Measurements from ENCODE around the gene WDR48. TPM values are rescaled to one million over a fixed set of nuclear protein-coding genes. Genes with fewer than 3 reads are reported as not detected.

The WDR48 gene
- total RNA-seq, 1 donor from 2014 or later: 17.5 TPM

GRCh38 chr3:39140341-39140971, 88.6 kb downstream of the WDR48 start:
- ATAC-seq: peak; percentile 32

DNA sequence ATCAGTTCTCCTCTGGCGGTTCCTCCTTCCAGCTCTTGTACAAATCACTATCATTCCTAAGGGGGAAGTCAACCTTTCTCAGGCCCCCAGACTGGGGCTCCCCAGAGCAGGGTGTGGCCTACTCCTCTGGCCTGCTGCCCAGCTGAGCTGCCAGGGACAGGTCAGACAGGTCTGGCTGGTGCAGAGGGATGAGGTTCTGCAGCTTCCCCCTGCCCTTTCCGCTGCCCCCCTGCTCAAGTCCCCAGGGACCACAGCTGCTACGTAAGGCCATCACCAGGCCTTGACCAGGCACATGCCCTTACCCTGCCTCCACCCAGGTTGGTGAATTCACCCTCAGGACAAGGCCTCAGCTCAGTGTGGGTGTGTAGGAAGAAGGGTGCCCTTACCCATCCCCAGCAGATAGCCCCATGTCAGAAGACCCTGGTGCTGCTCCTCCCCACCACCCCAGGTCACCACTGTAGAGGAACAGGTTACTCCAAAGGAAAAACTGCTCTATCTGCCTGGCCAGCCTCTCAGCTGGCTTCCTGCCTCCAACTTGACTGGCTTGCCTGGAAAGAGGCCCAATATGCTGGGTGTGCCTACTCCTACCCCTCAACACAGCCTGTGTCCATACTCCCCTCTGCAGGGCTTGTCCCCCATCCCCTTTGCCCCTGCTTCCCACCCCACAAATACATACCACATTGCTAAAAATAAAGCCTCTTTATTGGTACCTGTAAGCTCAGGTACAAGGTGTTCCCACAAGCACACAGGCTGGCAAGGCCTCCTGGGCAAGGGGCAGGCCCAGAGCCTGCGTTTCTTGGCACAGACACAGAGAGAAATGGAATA, 89.6 kb downstream of the WDR48 start:
- ATAC-seq: peak; percentile 88

DNA sequence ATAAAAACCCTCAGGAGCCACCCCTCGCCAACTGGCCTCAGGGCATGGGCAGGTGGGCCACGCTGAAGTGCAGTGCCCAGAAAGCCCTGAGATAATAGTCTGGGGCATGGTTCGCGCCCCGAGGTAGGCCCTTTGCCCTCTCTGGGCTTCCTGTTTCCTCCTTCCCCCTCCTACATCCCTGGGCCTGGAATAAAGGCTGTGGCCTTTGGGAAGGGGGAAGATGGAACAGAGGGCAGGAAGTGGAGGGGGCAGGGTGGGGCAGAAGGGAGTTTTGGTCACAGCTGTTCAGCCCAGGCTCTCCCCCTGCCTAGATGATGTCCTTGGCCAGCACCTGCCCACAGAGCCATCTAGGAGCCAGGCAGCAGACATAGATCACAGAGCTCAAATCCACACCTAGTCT, 90.3 kb downstream of the WDR48 start:
- peak; percentile 0 for ATAC-seq

DNA sequence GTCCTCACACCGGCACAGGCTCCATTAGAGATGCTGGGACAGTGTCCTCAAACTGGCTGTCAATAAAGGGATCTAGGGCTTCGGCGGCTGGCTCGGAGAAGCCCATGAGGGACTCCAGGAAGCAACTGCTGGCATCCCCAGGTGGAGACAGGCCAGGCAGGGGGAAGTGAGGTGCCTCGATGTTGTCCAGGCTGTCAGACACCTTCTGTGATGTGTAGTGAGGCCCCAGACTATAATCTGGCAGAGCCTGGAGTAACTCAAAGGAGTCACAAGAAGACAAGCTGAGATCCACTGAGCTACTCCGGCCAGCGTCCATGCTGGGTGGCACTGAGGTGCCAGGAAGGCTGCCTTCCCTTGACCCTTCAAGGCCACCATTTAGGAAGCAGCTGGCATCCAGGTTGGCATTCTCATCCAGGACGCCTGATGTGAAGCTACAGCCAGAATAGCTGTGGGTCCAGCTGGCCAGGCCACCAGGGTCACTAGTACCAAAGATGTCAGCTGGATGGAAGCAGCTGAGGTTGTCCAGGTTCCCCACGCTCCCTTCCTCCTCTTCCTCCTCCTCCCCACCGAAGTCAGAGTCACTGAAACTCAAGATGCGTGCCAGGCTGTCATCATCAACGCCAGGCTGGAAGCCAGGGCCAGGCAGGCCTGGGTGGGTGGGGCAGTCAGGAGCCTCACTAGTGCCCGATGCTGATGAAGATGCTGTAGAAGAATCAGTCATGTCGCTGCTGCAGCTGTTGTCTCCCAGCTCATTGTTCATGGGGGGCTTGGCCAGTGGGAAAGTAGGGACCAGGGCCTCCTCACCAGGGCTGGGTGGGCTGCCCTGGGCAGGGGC, 91.5 kb downstream of the WDR48 start:
- no peak for ATAC-seq

GRCh38 chr3:39144095-39144747, 92.4 kb downstream of the WDR48 start:
- ATAC-seq: no peak

DNA sequence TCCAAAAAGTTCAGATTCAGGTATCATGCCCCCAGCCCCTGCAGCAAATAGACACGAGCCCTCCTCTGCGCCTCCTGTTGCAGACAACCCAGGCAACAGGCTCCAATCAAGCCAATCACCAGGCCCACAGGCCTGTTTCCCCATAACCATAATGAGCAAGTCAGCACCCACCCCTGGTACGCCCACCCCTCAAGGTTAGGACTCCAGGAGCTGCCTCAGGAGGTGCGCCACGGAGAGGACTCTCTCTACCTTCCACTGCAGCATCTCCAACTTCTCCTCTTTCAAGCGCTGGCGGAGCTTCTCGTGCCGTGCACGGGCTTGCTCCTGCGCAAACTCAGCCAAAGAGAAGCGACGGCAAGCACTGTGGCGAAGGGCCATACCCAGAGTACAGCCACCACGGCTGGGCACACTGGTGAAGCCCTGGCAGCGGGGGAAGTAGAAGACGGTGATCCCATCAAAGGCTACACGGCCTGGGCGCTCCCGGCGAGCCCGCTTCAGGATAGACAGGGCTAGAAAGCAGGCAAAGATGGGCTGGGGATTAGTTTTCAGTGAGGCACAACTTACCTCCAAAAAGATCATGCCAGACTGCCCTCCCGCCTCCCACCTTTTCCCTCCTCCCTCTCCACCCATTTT, 93.0 kb downstream of the WDR48 start:
- no peak for ATAC-seq

GRCh38 chr3:39146083-39146501, 94.3 kb downstream of the WDR48 start:
- ATAC-seq: peak; percentile 3

Other genes starting within 250 kb of the WDR48 start
- not detected for gene SCN10A, start 235.8 kb upstream of the WDR48 start, total RNA-seq
- 0.04 TPM for gene SCN11A, start 72 bp upstream of the WDR48 start, total RNA-seq
- 23.5 TPM for gene GORASP1, start 55.6 kb downstream of the WDR48 start, total RNA-seq
- 2.3 TPM for gene TTC21A, start 55.7 kb downstream of the WDR48 start, total RNA-seq
- 15.4 TPM for gene CSRNP1, start 101.6 kb downstream of the WDR48 start, total RNA-seq
- not detected for gene XIRP1, start 140.6 kb downstream of the WDR48 start, total RNA-seq
- gene CX3CR1, start 228.0 kb downstream of the WDR48 start, total RNA-seq: 0.84 TPM

All from esophagus mucosa (tissue), 1 donor.